ENCODE measurements around the gene IL2RA.

Gene IL2RA

DNA sequence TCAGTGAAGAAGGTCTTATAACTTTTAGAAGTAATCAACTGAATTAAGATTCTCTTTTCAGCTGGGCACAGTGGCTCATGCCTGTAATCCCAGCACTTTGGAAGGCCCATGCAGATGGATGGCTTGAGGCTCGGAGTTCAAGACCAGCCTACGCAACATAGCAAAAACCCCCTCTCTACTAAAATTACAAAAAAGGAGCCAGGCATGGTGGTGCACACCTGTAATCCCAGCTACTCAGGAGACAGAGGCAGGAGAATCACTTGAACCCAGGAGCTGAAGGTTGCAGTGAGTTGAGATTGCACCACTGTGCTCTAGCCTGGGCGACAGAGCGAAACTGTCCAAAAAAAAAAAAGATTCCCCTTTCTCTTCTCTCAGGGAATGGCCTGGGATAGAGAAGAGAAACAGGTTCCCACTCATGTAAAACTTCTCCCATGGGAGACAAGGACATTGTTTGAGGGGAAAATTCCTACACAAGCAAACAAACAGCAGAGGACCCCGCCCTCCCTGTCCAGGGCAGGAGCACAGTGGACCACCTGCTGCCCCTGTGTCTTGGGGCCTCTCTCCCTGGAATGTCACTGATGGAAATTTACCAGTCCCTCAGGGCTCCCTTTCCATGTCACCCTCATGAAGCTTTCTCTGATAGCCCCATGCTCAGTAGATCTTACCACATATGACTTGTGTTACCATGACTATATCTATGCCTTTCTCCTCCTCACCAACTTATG, 5.6 kb downstream of the IL2RA start:
- DNase-seq, result peak in 1 of 2 donors; percentile 16

DNA sequence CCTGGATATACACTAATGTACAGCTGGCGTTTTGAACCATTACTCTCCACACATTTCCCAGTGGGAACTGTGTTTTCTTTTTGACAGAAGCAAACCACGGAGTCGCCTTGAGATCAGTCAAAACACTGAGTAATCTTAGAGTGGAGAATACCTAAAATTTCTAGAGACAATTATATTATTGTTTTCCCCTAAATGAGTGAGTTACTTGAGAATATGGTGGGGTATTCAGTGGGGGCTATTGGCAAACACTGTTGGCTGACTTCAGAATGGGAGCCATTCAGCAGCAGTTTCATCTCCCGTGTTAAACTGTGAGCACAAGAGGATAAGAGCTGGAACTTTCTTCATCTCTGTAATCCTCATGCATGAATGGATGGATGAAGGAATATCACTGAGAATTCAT, 6.2 kb downstream of the IL2RA start:
- DNase-seq, result peak in 1 of 2 donors; percentile 16

DNA sequence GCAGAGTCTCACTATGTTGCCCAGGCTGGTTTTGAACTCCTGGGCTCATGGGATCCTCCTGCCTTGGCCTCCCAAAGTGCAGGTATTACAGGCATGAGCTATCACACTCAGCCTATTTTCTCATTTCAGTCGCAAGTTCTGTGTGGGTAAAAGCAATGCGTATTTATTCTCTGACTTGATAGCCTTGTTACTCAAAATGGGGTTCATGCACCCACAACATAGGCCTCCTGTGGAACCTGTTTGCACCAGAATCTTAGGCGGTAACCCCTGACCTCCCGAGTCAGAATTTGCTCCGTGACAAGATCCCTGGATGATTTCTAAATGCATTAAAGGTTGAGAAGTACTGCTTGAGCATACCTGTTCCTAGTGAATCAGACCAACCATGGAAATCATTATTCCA, 7.3 kb downstream of the IL2RA start:
- peak in 1 of 2 donors; percentile 17 for DNase-seq

DNA sequence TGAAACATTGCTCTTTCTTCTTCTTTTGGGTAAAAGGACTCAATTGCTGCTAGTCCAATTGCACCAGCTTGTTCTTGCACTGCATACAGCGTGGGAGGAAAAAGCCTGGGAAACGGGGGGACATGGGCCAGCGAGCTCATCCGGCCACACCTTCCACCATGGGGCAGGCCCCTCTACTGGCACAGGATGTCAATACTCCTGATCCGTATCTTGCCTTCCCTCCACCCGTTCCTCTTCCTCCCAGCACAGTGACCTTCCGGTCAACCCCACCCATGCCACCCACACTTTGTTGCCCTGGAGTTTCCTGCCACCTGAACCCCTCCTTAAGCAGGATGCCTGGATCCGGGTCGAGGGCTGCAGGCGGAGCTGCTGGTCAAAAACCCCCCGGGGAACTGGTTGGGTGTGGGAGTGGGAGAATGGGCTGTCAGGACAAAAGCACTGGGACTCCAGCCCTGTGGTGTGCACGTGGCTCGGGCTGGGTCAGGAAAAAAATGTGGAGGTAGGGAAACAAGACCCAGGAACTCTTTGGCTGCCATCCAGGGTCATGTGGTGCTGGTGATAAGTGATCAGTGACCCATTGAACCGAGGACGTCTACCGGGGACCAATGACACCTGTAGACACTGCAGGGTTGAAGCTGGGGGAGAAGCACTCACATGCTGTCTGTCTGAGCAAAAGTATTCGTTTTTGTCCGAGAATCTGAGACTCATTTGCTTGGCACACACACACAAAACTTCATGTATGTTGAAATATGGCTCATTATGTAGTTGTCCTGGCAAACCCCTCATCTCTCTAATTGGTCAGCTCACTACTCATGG, 8.1 kb downstream of the IL2RA start:
- peak in 1 of 2 donors; percentile 36 for DNase-seq

DNA sequence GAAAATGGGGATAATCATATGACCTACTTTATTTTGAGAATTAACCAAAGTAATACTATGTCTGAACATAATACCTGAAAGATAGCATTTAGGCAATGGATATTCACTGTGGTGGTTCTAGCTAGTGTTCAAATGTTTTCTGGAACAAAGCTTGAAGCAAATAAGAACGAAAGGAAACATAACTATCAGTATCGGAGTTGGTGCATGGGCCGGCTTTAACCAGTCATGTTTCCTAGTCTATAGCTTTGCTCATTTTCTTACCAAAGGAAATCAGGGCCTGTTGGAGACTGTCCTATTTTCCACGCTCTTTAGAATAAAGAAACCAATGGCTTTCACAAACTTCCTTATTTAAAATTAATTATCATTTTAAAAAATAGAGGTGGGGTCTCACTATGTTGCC, 8.9 kb downstream of the IL2RA start:
- peak in 1 of 2 donors; percentile 19 for DNase-seq

DNA sequence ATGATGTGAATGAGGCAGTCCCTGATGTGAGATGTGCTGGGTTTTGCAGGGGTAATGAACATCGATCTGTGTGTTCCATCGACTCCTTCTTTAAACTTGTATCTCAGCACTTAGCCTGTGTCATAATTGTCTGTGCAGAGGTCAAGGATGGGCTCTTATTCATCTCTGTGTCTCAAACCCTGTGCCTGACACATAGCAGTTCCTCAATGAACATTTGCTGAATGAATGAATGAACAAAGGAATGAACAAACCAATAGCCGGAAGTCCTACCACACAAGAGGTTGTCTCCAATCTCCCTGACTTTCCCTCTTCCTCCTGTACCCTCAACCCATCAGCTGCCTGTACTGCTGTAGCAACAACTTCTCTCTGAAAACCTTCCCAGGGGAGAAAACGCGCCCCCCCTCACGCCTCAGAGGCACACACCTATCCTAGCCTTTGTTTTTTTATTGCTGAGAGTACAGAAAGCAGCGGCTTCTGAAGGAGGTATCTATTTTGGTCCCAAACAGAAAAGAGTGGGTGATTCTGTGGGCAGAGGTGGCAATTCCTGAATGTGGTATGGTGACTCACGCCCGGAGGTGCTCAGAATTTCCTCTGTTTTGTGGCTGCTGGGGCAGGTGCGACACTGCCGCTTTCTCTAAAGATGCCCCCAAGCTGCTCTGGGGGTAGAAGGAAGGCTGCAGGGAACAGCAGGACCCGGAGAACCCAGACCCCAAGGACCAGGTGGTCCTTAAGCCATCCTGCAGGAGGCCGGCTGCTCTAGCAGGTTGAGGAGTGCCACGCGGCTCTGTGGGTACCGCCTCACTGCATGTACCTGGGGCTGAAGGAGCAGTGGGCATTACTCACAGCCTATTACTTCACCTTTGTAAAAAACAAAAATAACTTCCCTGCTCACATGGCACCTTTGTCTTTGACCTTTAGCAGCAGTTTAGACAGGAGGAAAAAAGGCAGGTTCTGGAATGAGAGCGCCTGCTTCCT, 9.6 kb downstream of the IL2RA start:
- DNase-seq, result peak; percentile 81 to 83

DNA sequence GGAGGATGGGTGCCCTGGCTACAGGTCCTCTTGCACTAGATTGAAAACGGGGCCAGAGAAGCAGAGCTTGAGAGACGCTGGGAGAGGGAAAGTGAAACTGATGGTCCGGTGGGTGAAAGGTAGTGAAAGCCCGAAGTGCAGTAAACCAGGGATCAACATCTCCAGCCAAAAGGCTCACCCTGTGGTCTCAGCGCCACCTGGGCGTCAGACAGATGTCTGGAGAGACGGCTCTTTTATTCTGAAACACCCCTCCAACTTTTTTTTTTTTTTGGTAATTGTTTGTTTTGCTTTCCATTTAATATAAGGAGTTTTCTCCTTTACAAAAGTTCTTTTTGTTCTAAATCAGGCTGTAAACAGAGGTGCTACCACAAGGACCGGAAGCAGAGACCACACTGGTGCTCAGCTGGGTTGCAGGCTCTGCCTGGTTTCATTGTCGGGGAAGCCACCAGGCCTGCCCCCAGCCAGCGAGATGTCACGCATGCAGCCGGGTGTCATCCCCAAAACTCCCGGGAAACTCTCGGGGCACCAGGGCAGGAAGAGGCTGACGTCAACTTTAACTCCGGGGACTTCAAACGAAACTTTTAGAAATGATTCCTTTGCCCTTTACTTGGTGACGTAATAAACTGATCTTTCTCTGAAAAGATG, 11.2 kb downstream of the IL2RA start:
- DNase-seq, result peak; percentile 90 to 92

DNA sequence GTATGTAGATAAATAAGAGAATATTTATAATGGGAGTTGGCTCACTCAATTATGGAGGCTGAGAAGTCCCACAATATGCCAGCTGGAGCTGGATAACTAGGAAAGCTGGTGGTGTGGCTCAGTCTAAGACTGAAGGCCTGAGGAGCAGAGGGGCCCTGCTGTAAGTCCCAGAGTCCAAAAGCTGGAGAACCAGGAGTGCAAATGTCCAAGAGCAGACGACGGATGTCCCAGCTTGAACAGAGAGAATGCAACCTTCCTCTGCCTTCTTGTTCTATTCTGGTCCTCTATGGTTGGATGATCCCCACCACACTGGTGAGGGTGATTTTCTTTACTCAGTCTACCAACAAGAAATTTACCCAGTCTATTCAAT, 13.2 kb downstream of the IL2RA start:
- DNase-seq, result no peak

DNA sequence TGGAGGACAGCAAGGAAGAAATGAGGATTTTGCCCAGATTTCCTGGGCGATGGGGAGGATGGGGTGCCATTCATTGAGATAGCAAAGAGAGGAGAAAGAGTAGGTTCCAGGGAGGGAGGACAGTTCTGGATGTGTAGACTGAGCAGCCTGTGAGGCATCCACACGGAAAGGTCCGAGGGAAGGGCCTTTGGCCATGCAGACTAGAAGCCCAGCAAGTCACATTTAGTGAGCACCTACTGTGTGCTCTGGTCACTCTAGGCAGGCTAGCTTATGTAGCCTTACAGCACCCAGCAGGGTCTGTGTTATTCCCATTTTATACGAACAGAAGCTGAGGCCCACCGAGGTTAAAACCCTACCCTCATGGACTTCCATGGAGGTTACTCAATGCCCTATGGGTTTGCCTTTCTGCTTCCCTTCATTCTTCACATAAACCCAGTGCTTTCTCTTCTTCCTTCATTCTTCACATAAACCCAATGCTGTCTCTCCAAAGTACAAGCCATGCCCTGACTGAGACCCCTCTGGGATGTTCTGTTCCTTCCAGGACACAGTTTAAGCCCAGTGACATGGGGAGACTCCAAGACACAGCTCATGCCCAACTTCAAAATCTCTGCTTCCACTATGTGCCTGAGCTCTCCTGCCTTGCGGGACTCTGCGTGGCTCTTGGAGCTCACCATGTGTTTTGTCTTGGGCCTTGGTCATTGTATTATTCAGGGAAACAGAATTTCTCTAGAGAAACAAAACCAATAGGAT, 13.7 kb downstream of the IL2RA start:
- DNase-seq, result peak in 1 of 2 donors; percentile 17

DNA sequence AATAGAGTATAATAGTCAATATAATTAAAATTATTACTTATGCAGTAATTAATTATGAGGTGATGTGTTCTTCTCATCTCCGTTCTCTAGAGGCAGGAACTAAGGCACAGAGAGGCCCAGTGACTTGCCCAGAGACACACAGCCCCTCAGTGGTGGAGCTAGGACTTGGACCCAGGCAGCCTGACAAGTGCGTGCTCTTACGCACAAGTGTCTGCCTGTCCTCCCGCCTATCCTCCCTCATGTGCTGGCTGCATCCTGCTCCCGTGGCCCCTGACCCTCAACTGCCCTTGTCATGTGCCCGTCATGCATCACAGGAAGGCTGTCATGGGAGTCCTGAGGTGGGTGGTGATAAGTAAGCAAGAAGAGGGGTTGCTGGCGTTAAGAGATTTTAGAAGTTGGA, 14.3 kb downstream of the IL2RA start:
- peak in 1 of 2 donors; percentile 19 for DNase-seq

DNA sequence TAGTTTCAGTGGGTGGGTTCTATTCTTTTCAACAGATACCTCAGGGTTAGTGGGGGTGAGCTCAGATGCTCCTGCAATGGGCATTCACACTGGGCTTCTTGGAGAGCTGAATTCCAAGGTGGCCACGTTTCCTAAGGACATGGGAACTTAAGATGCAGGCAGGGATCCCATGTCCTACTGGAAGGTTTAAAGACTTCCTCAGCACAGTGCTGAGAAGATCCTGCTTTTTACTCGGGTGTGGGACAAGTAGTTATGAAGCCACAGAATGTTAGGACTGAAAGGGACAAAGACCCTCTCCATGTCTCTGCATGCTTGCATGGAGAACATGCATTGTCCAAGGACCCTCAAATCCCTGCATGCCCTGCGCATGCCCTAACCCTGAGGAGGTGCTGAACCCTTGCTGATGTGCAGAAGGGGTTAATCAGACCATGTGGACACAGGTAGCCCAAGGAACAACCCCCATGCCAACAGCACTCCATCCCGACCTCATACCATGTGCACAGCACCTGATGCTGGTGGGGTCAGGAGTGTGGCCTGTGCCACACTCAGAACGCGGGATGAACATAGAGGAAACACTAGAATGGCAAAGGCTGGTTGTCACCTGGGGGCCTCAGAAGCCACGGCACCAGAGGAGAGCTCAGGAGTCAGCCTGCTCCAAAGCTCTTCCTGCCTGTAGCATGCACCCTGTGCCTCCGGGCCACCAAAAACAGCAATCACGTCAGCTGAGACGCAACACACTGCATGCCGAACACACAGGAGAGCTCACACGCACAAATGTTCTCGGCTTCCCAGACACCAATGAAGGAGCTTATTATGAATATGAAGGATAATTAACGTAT, 15.2 kb downstream of the IL2RA start:
- DNase-seq, result peak in 1 of 2 donors; percentile 18

DNA sequence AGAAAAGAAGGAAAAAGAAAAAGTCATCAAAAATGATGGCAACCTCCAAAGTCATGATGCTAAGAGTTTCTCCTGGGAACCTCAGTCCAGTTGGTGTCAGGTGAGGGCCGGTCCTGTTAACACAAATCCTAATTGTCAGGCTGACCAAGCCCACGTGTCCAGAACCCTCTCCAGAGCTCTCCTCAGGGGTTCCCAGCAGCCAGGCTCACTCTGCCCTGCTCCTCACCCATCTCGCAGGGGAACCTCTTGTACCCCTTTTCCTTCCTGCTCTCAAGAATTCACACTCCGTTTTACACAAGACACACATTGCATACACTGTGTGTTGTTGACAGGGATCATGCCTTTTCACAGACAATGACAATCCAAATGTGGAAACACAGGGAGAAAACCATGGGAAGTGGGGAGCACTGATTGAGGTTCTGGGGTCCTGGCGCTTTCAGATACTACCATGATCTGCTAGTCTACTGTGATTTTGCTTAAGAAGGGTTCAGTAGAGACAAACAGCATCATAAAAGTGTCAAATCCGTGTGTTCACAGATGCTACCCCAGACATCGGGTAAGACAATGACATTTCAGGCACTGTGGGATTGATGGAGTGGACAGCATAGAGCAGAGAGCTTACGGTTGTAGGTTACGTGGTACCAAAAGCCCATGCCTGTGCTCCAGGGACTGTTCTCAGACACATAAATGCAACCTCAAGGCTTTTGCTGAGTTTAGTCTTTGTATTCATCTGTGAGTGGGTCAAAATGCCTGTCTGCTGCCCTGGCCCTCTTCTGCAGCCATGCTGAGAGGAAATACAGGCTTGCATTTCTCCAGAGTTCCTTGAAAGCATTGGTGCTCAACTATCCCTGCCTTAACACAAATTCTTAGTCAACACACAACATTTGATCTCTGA, 16.0 kb downstream of the IL2RA start:
- DNase-seq, result peak in 1 of 2 donors; percentile 19

DNA sequence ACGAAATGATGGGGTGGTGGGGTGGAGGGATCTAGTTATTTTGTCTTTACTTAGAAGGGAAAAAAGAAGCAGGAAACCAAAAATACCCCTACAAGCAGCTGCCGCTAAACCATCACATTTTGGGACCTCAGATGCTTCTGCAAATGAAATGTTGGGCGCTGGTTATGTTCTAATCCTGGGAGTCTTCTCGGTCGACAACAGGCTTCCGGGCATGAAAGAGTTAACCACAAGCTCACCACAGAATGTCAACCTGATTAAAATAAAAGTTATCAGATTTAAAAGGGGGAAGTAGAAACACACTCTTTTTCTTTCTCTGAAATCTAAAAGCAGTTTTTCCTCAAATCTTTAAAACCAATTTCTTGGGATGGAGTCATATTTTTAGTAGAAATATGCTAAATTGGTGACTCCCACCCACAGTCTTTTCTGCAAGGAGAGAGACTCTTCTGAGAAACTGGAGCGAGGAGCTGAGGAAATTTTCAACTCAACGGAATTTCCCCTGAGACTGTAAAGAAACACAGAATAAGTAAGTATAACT, 16.8 kb downstream of the IL2RA start:
- peak in 1 of 2 donors; percentile 39 for DNase-seq

DNA sequence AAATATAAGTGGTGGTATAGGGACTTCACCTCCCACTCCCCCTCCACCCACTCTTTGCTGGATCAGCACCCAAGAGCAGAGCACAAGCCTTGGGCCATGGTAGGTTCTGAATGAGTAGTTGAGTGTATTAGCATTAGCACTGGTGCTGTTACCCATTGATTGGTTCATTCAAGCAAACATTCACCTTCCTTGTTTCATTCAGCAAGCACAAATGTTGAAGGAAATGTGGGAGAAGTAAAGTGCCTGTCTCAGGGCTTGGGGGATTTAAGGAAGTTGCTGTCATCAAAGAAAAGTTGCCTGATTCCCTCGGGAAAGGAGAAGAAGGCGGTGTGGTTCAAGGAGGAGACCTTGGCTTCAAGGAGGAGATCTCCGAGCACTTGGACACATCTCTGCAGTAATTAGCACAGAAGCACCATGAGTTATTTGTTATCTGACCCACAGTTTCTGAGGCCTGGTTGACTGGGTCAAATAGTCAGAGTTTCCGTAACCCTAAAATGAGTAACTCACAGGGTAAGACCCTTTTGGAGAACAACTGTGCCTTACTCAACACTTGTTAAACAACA, 17.3 kb downstream of the IL2RA start:
- DNase-seq, result peak in 1 of 2 donors; percentile 38

DNA sequence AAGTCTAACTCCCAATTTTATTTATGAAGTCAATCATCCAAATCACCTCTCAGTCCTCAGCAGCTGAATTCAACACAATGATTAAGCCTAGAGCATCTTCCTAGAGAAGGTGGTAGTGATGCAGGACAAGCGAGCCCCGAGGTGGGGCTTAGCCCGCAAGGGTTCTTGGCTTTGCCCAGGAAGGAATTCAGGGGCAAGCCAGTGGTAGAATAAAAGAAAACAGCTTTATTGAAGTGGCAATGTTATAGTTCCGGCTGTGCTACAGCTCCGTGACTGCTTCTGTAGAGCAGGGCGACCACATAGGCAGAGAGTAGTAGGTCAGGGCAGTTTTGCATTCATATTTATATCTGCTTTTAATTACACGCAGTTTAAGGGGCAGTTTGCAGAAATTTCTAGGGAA, 18.1 kb downstream of the IL2RA start:
- DNase-seq, result peak in 1 of 2 donors; percentile 16

DNA sequence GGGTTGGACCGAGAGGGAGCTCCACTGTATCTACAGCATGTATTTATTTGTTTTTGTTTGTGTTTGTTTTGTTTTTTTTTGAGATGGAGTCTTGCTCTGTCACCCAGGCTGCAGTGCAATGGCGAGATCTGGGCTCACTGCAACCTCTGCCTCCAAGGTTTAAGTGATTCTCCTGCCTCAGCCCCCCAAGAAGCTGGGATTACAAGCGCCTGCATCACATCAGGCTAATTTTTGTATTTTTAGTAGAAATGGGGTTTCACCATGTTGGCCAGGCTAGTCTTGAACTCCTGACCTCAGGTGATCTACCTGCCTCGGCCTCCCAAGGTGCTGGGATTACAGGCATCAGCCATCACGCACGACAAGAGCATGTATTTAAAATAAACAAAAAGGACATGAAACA, 18.8 kb downstream of the IL2RA start:
- DNase-seq, result peak in 1 of 2 donors; percentile 6

DNA sequence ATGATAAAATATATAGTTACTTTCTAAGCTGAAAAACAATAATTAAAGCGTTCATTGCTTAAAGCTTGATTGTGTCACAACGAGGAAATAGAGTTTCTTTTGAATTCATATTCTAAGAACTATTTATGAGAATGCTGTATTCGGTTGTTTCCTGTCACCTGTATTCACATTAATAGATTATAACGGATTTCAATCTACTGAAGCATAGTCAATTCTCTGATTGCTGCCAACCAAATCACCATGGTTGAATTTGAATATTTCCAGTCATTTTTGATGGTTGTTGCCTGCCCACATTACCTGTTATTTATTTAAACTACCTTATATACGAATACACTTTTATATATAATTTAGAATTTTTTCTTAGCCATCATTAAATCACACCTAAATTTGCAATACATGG, 22.0 kb downstream of the IL2RA start:
- DNase-seq, result no peak

DNA sequence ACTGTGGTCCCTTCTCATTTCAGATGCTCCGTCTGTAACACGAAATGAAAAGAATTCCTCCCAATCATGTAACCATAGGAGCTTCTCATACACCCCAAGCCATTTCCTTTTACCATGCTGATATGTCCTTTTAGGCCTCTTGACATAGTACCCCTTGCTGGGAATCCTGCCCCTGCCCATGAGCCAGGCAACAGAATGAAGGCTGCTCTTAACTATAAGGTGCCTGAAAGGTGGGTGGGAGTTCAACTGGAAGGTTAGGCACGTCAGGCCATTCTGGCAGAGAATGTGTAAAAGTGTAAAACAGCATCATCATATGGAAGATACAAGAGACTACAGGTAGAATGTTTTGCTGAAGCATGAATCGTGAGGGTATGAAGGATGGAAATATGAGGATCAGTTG, 22.5 kb downstream of the IL2RA start:
- peak in 1 of 2 donors; percentile 9 for DNase-seq

DNA sequence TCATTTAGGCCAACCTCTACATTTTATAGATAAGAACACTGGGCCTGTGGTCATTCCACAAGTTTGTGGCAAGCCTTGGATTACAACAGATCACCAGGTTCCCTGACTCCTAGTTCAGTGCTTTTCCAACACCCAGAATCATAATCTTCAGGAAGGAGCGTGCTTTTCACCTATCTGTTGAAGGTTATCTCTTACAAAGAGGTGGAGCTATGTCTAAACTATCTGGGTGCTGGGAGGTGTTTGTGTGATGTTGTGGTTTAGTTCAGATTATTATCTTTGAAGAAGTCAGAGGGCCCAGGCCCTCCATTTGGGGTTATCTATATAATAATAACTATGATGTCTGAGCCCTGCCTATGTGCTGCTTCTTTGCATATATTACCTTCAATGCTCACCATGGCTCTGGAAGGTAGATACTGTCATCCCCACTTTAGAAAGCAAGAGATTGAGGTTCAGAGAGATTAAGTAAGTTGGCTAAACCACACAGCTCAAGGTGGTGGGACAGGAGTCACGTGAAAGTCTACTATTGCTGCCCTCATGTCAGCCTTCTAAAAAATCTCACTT, 24.0 kb downstream of the IL2RA start:
- DNase-seq, result peak; percentile 0 to 20

Data from stimulated activated CD4-positive, alpha-beta T cell treated with anti-CD3 and anti-CD28 coated beads, Interleukin-2, amount 100 ng/mL, for 24 hours (primary cell).